CD4-positive, alpha-beta T cell treated with Interleukin-17A for 1 hour (primary cell): Measurements from ENCODE around the gene ARHGAP29.

Experiments
- DNase-seq: peaks from one replicate; pipeline ENCODE4 v3.0.0-alpha.2; 2020

Gene ARHGAP29

GRCh38 chr1:94259635-94260289, 22.4 kb upstream of the ARHGAP29 start:
- DNase-seq = no peak

DNA sequence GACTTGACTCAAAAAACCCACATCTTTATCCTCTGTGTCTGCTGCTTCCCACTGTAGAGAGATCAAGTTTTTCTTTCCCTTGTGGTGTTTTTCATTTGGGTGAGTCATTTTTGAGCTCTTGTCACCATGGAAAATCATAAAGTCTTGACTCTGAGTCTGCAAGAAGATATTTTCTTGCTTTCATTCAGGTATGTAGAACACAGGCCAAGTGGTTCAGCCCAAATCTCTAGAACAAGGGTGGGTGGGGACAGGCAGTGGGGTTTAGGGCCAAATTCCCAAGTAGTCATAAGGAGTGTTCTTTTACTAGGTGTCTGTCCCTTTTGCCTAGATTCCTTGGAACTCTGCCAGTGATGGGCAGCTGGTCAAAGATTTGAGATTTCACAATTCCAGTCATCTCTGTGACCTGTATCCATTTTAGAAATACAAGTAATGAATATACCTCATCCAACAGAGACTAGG, 21.5 kb upstream of the ARHGAP29 start:
- no peak for DNase-seq

DNA sequence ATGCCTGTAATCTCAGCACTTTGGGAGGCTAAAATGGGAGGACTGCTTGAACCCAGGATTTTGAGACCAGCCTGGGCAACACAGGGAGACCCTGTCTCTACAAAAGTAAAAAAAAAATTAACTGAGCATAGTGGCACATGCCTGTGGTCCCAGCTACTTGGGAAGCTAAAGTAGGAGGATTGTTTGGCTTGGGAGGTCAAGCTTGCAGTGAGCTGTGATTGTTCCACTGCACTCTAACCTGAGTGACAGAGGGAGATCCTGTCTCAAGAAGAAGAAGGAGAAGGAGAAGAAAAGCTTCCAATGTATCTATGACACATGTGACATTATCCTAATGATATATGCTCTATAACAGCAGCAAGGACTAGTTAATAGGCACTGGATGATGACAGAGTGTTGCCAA, 20.1 kb upstream of the ARHGAP29 start:
- DNase-seq = no peak

DNA sequence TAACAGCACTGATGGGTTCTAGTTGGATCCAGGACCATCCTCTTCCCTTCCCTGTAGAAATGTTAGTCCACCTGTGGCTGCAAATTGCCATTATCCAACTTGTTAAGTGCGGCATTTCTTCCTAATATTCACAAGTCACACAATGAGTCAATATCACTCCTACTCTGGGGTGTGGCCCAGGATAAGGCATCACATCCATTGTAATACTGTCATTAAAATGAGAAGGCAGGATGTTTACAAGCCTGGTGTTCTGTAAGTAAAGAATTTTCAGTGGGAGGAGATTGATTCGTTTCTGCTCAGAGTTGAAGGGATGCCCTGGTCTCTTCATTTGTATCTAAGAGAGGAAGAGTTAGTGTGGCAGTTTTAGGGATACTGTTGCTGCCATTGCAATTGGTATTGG, 18.1 kb upstream of the ARHGAP29 start:
- DNase-seq = no peak

DNA sequence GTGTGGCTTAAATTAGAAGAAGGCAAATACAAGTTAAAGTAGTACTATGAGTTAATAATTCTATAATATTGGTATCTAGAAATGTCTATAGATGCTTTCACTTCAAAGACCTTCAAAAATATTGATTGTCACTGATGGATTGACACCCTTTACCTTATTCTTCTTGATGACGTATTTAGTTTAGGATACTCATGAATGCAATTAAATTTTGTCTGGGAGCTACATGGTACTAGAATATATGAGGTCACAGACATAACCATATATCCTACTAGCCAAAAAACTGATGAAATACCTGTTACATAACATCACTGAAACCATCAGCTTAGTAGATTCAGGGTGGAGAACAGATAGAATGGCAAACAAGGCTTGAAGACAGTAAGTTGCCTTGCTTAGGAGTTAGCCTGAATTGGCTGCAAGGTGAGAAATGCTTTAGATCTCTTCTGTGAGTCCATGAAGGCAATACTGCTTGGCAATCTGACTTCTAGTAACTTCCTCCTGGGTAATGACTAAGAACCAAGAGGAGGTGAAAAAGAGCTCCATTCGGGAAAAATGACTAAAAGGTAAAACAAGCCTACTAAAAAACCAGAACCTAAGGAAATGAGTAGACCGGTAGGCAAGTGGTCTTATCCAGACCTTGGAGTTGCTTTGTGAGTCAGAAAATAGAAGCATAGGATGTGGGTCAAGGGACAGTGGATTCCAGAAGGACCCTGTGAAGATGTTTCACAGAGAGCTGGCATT, 16.9 kb upstream of the ARHGAP29 start:
- DNase-seq = no peak

DNA sequence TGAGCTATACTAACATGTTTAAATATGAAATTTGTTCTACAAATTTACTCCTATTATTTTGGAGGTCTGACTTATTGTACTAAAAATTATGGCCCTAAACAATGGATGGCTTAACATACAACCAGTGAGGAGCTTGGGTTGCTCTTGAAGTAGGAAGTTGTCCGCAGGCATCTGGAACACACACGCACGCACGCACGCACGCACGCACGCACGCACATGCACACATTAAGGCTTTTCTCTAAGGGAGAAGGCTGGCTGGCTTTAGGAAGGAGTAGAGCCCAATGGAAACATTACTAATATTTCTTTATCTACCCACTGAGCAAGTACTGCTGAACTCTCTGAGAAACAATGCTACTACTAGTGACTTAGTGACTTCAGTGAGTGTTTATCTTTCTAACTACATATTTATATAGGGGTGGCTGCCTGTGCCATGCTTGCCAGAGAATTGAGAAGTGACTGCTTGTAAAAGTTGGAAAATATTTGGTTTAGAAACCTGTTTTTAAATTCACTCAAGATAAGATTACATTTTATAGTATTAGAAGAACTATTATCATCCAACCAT, 16.2 kb upstream of the ARHGAP29 start:
- DNase-seq = no peak

- DNase-seq = no peak
These were observed 13.0 kb upstream of the ARHGAP29 start for GRCh38 chr1:94250341-94250740.

GRCh38 chr1:94248956-94249688, 11.7 kb upstream of the ARHGAP29 start:
- no peak for DNase-seq

DNA sequence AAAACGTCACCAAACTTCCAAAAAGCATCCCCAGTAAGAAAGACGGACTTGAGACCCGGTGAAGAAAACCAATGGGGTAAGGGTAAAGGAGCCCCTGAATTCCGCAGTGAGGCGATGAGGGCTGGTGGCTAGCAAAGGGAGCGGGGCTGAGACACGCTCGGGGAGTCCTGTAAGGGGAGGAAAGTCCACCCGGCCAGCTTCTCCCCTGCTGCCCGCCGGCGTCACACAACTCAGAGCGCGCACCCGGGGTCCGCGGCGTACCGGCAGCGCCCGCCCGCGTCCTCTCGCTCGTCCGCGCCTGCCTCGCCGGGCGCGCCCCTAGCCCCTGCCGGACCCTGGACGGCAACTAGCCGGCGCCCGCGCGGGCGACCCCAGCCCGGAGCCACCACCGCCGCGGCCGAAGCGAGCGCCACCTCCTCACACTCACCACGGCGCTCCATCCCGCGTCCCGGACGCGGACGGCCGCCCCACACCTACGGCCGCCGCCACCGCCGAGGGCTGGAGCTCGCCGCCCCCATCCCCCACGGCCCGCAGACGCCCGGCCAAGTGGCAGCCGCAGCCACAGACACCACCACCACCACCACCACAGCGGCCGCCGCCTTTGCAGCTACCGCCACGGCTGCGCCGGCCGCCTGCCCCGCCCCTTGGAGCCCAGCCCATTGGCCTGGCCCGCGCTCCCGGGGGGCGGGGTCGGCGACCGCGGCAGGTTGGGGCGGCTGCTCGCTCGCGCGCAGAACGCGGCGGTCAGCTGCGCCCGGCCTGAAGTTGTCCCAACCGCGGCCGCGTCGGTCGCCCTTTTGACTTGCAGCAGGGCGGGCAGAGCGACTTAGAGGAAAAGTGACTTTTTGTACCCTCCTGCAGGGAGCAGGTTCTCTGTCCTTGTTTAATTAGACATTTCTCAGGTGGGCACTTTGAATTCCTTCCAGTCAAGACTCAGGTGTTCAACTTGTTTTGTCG, 10.0 kb upstream of the ARHGAP29 start:
- DNase-seq = no peak

DNA sequence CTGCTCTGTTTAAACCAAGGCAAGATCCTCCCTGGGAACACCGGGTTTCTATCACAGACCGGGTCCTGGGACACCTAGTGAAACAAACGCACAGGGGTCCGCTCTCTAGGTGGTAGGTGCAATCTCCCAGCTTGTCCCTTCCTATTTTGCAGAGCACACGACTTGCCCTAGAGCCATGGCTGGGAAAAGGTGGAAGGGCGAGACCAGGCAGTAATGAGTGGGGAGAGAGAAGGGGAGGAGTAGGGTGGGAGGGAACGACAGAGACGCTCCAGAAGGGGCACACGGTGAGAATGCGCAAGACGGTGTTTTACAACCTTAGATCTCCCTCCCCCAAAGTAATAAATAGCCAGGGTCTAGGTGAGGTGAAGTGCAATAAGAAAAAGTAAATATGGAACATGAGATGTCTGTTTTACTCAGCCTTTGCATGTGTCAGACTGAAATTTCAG, 9.3 kb upstream of the ARHGAP29 start:
- DNase-seq = no peak

DNA sequence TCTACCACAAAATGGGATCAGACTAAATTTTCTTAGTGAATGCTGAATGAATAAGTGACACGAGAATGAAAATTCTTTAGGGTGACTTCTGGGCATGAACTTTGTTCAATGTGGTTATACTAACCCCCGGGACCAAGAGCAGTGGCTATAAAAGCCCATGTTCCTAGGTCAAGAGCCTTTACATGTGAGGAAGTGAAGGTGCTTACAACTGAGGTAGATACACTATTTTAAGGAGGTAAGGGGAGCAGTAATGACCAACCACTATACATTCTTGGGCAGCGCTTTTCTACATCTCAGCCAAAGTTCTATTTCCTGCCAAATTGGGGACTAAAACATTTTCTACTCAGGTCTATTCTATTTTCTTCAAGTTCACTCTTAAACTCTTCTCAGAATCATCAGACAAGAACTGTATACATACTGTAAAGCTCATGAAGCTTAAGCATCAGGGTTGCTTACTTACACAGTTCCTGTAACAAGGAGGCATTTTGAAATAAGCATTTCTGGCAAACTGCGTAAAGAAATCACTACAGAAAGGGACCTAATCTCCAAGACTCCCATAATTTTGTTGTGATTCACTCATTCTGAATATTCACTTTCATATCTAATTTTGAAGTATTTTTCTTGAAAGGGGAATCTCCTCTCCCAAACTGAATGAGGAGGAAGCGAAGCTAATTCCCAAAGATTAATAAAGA, 8.5 kb upstream of the ARHGAP29 start:
- DNase-seq = no peak

DNA sequence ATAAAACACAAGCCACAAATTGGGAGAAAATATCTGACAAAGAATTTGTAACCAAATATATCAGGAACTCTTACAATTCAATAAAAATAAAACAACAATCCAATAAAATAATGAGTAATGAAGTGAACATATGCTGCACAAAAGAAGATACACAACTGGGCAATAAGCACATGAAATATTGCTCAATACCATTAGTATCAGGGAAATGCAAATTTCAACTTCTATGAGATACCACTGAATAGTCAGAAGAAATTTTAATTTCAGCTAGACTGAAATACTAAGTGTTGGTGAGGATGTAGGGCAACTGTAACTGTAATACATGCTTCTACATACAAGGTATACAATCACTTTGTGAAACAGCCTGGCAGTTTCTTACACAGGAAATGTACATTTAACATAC, 7.4 kb upstream of the ARHGAP29 start:
- no peak for DNase-seq

GRCh38 chr1:94243665-94244064, 6.3 kb upstream of the ARHGAP29 start:
- no peak for DNase-seq

DNA sequence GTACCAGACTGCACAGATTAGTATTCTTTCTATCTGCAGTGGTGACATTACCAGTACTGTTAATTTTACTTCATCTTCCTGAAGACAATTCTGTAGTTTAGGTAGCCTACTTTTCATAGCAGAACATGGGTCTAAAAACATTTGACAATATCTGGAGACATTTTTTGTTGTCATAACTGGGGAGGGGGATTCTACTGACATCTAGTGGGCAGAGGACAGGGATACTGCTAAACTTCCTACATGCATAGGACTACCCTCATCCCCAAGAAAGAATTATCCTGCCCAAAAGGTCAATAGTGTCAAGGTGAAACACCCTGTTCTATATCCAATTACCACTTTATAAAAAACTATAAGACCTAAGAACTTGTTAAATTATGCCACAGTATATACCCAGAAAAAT, 3.4 kb upstream of the ARHGAP29 start:
- DNase-seq = no peak

GRCh38 chr1:94239796-94240195, 2.4 kb upstream of the ARHGAP29 start:
- no peak for DNase-seq

- no peak for DNase-seq
These were observed 1.7 kb upstream of the ARHGAP29 start for GRCh38 chr1:94239051-94239450.

DNA sequence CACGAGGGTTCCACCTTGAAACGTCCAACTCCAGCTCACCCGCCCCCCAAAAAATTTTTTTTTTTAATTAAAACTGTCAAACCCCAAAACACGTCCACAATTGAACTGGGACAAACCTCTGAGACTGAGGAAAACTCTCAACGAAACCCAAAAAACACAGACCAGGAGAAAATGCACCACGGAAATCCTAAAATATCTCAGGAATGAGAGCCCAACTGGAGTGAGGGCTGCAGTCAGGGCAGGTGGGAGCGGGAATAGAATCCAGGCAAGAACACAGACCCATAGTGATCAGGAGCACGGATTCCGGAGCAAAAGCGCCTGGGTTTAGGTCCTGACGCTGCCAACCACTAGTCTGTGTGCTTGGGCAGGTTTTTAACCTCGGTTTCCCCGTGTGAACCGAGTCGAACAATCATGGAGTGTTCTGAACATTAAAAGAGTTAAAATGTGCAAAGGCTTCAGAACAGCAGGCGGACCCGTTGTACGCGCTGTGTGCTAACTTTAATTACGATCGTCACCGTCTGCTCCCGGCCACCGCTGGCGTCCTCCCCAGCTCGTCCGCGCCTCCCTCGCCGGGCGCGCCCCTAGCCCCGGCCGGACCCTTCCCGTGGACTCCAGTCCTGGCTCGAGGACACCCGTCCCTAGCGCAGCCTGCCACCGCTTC, 624 bp downstream of the ARHGAP29 start:
- no peak for DNase-seq

DNA sequence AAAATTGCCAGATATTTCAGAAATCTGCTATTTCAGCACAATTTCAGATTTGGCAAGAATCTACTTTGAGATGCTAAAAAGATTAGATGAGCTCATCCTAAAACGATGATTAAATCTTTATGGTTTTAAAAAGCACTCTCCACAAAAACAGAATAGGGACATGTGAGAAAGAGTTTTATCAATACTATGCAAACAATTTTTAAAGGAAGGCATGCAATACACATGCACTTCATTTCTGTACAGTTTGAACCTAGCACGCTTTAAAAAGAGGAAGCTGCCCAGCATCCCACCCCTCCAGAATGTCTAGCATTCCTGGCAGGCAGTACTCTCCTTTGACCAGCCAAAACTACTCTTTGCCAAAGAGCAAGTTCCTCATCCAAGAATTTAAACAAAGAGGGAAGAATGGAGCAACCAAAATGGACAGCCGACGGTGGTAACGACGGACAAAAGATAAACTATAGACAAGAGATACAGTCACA, 1.3 kb downstream of the ARHGAP29 start:
- DNase-seq = no peak

GRCh38 chr1:94235189-94236012, 2.0 kb downstream of the ARHGAP29 start:
- no peak for DNase-seq

GRCh38 chr1:94234615-94235014, 2.8 kb downstream of the ARHGAP29 start:
- DNase-seq = no peak
